Endothelial cell of umbilical vein (primary cell): ENCODE data around the gene UBR4. TPM values are rescaled to one million over a fixed set of nuclear protein-coding genes. Genes with fewer than 3 reads are reported as not detected.
A peak's percentile ranks its signal among the peaks of the same experiment; 100 is the strongest.

ENCODE experiments used
- BruUV-seq: library from RNA; stranded (reverse); fragments of 400-500 nt; replicated peaks from 2 replicates; lab custom pipeline; 2021; lab: Mats Ljungman, UMichigan
- CTCF ChIA-PET: fragments of 300-600, 350-600 bp; sonication (Branson Sonifier 250); formaldehyde crosslinking; loops from one replicate; lab custom pipeline; 2021; ENCODE audit warnings: antibody characterized with exemption, inconsistent platforms; lab: Charles Lee
- POLR2A ChIA-PET: fragments of 300-600, 350-600 bp; sonication (Branson Sonifier 250); formaldehyde crosslinking; loops from one replicate; lab custom pipeline; 2021; ENCODE audit warnings: antibody characterized with exemption, inconsistent platforms; lab: Charles Lee
- DNase-seq: peaks from one replicate; pipeline ENCODE4 v3.0.0-alpha.2; 2011; ENCODE audit warnings: low read depth, low spot score
- FAIRE-seq: peaks from 2 replicates; lab custom pipeline; 2011; peaks lifted over from hg19 to GRCh38; lab: Jason Lieb, UNC
- H2AFZ ChIP-seq: 2 replicates; pipeline ENCODE4 v1.6.0; 2012; ENCODE audit warnings: low read depth, low read length, control low read depth, inconsistent platforms
- H3K27ac ChIP-seq: 2 replicates; pipeline ENCODE4 v1.5.1; 2011; ENCODE audit warnings: low read depth, mild to moderate bottlenecking, control low read depth, low read length, moderate library complexity; ENCODE audit not compliant: insufficient read depth
- H3K27me3 ChIP-seq, 2 experiments: 2 replicates each; pipeline versions ENCODE4 v1.6.0 to v1.6.1; 2011; ENCODE audit warnings: low read length in 2 of 2, mixed read lengths in 1 of 2; ENCODE audit not compliant: control insufficient read depth in 2 of 2, insufficient read depth in 2 of 2
- H3K36me3 ChIP-seq, 2 experiments: 2 replicates in 1 of 2; 3 replicates in 1 of 2; pipeline ENCODE4 v1.5.1; 2011; ENCODE audit warnings: low read length in 2 of 2, mild to moderate bottlenecking in 1 of 2, moderate library complexity in 1 of 2; ENCODE audit not compliant: control insufficient read depth in 2 of 2, insufficient read depth in 2 of 2; ENCODE audit errors: extremely low read depth in 1 of 2
- H3K4me1 ChIP-seq: 3 replicates; pipeline ENCODE4 v1.5.1; 2011; ENCODE audit warnings: mild to moderate bottlenecking, low read length; ENCODE audit not compliant: control insufficient read depth, insufficient read depth; ENCODE audit errors: extremely low read depth
- H3K4me2 ChIP-seq: 2 replicates; pipeline ENCODE4 v1.6.1; 2011; ENCODE audit warnings: low read length, control low read depth, mixed read lengths; ENCODE audit not compliant: insufficient read depth
- H3K4me3 ChIP-seq, 3 experiments: fragments of 200-600 bp in 1 of 3; sonication (generic), shearing (Covaris generic) in 1 of 3; replicated peaks in 1 of 3; 2 replicates each; pipeline ENCODE4 v1.5.1; 2011 to 2016; ENCODE audit warnings: control low read depth in 3 of 3, low read length in 3 of 3, mild to moderate bottlenecking in 2 of 3, inconsistent platforms in 1 of 3, low read depth in 1 of 3, moderate library complexity in 1 of 3; ENCODE audit not compliant: insufficient read depth in 1 of 3
- H3K79me2 ChIP-seq: 2 replicates; pipeline ENCODE4 v1.6.0; 2012; ENCODE audit warnings: low read length, inconsistent platforms; ENCODE audit not compliant: control insufficient read depth, insufficient read depth
- H3K9ac ChIP-seq: replicated peaks from 2 replicates; pipeline ENCODE3; 2011; ENCODE audit warnings: low read length, control low read depth; ENCODE audit not compliant: insufficient read depth; ENCODE audit errors: extremely low read depth
- H3K9me1 ChIP-seq: replicated peaks from 3 replicates; pipeline ENCODE4 v1.6.0; 2011; ENCODE audit warnings: mild to moderate bottlenecking, low read length; ENCODE audit not compliant: control insufficient read depth, insufficient read depth; ENCODE audit errors: extremely low read depth
- H3K9me3 ChIP-seq: replicated peaks from 2 replicates; pipeline ENCODE4 v1.5.1; 2012; ENCODE audit warnings: low read length, inconsistent platforms; ENCODE audit not compliant: control insufficient read depth, insufficient read depth
- H4K20me1 ChIP-seq: replicated peaks from 2 replicates; pipeline ENCODE3; 2011; ENCODE audit warnings: mild to moderate bottlenecking, low read length; ENCODE audit not compliant: control insufficient read depth, insufficient read depth; ENCODE audit errors: extremely low read depth
- CTCF ChIP-seq, 2 donors: IDR thresholded peaks; 1 replicate in 1 of 2; 2 replicates in 1 of 2; pipeline ENCODE4 v1.5.1; 2011; ENCODE audit warnings: low read length in 2 of 2, mild to moderate bottlenecking in 2 of 2, moderate library complexity in 2 of 2, control low read depth in 1 of 2, inconsistent platforms in 1 of 2, low read depth in 1 of 2; ENCODE audit not compliant: insufficient read depth in 1 of 2; ENCODE audit errors: extremely low read depth in 1 of 2
- EZH2 ChIP-seq: IDR thresholded peaks from 2 replicates; pipeline ENCODE4 v1.6.1; 2012; ENCODE audit warnings: borderline replicate concordance, low read depth, mild to moderate bottlenecking, moderate library complexity, low read length, inconsistent platforms; ENCODE audit not compliant: severe bottlenecking
- FOS ChIP-seq: IDR thresholded peaks from 2 replicates; pipeline ENCODE4 v1.6.1; 2011; ENCODE audit warnings: mild to moderate bottlenecking, low read length, moderate library complexity, borderline replicate concordance; ENCODE audit not compliant: insufficient read depth
- GATA2 ChIP-seq: IDR thresholded peaks from 2 replicates; pipeline ENCODE4 v1.7.0; 2011; ENCODE audit warnings: low read depth, mild to moderate bottlenecking, moderate library complexity, mixed read lengths, low read length; ENCODE audit not compliant: insufficient read length, insufficient read depth
- JUN ChIP-seq: IDR thresholded peaks from 2 replicates; pipeline ENCODE4 v1.6.1; 2011; ENCODE audit warnings: borderline replicate concordance, low read depth; ENCODE audit not compliant: insufficient read length, insufficient read depth
- MYC ChIP-seq: IDR thresholded peaks from one replicate; pipeline ENCODE4 v1.6.1; 2011; ENCODE audit warnings: mild to moderate bottlenecking, low read depth, low read length
- POLR2A ChIP-seq: IDR thresholded peaks from 2 replicates; pipeline ENCODE4 v1.6.1; 2012; ENCODE audit warnings: low read depth, mild to moderate bottlenecking, control low read depth, low read length
- POLR2AphosphoS5 ChIP-seq: IDR thresholded peaks from 2 replicates; pipeline ENCODE4 v1.6.1; 2012; ENCODE audit warnings: low read depth, mild to moderate bottlenecking, control low read depth, low read length, moderate library complexity; ENCODE audit not compliant: insufficient read depth
- dilution Hi-C: fragments of 300-500 bp; cut with MboI; formaldehyde crosslinking; loops from one replicate; pipeline ENCODE4 v1.15.0; 2019; ENCODE audit warnings: low sequenced_read_pairs; ENCODE audit not compliant: extremely low pct_ligation_motif_present
- intact Hi-C: fragments of 100-400 bp; cut with micrococcal nuclease; formaldehyde crosslinking; loops from one replicate; pipeline ENCODE4 v1.10.0; 2022
- polyA plus RNA-seq, 4 experiments: library from polyadenylated mRNA; depleted of rRNA in 3 of 4; stranded (reverse) in 3 of 4; unstranded in 1 of 4; fragments of >200 nt; gene quantifications; 2 replicates each; pipeline versions ENCODE4 v1.2.1 to v1.2.3, GENCODE V29; 2011 to 2012; ENCODE audit warnings: missing spikeins in 1 of 4
- total RNA-seq: library from RNA; stranded (reverse); gene quantifications from 2 replicates; pipeline ENCODE4 v1.2.3, GENCODE V29; 2021
- TF ChIP-seq, protein P1 (sequence below): IDR thresholded peaks from 2 replicates; pipeline ENCODE4 v1.6.1; 2011; ENCODE audit not compliant: insufficient read depth, insufficient read length

Gene UBR4
- total and polyA plus RNA-seq, 2 donors (not counting 3 experiments of a cell fraction or from before 2014, with no cell fraction given), result 125 to 150 TPM

DNA sequence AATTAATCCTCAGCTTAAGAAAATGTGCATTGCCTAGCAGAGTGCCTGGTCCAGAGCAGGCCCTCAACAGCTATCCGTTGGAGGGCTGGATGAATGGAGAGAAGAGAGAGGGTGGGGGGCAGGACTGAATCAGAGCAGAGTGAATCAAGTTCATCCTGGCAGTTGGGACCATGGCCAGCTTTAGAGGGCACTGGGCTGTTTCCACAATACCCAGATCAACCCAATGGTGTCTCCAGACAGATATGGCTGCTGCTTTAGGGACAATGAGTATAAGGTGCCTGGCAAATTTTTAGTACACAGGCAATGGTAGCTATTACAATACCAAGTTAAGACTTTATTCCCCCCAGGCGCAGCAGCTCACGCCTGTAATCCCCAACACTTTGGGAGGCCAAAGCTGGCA, 24.2 kb upstream of the UBR4 start:
- no peak for FAIRE-seq
- Histone ChIP-seq H3K27me3 (no peaks in the 10 kb centered on the region), H3K9me3 (no peaks in the 10 kb centered on the region), H3K9me1 (no peaks in the 10 kb centered on the region), H3K79me2 (no peaks in the 10 kb centered on the region), H4K20me1 (no peaks in the 10 kb centered on the region), H2AFZ (no peak overlapping the region), H3K9ac (no peak overlapping the region), H3K4me1 (no peaks in the 10 kb centered on the region), H3K27ac (no peak overlapping the region), H3K4me3 (no peak overlapping the region), H3K4me2 (no peak overlapping the region), H3K36me3 (peaks cover 42 to 59% of the 10 kb centered on the region in 2 experiments)
- DNase-seq, result no peak
- dilution Hi-C loops (no loop called here), intact Hi-C loops (no loop called here)
- TF ChIP-seq CTCF (IDR thresholded peaks at IDR 0.05; ENCODE audit: extremely low read depth in 1 of 2, insufficient read depth in 1 of 2, low read depth in 1 of 2, low read length in 2 of 2), result no peak
- TF ChIP-seq POLR2A, result no peak
- no peak for TF ChIP-seq EZH2
- TF ChIP-seq FOS, result no peak
- no peak for TF ChIP-seq POLR2AphosphoS5
- no peak for TF ChIP-seq MYC
- no peak for TF ChIP-seq JUN
- CTCF ChIA-PET, result interaction anchor here (0.7 to 1.8 kb wide), 3 partner anchors 10 to 420 kb away, joined by 3 to 4 read pairs (median 4); no protein-coding TSS in a partner anchor
- POLR2A ChIA-PET, result no interaction called here
- BruUV-seq, result no TSS peak

GRCh38 chr1:19232524-19232846, 22.4 kb upstream of the UBR4 start:
- Histone ChIP-seq H3K4me2 (no peak overlapping the region), H3K9ac (no peak overlapping the region), H3K4me1 (no peaks in the 10 kb centered on the region), H3K9me1 (no peaks in the 10 kb centered on the region), H4K20me1 (no peaks in the 10 kb centered on the region), H3K27ac (no peak overlapping the region), H3K36me3 (peaks cover 33 to 48% of the 10 kb centered on the region in 2 experiments), H3K4me3 (no peak overlapping the region), H3K79me2 (no peaks in the 10 kb centered on the region), H3K9me3 (no peaks in the 10 kb centered on the region), H2AFZ (no peak overlapping the region), H3K27me3 (no peaks in the 10 kb centered on the region)
- TF ChIP-seq EZH2 (no peak), MYC (no peak), JUN (no peak), GATA2 (no peak), CTCF (IDR thresholded peaks at IDR 0.05; ENCODE audit: extremely low read depth in 1 of 2, insufficient read depth in 1 of 2, low read depth in 1 of 2, low read length in 2 of 2) (no peak), FOS (no peak)
- TF ChIP-seq, protein P1, sequence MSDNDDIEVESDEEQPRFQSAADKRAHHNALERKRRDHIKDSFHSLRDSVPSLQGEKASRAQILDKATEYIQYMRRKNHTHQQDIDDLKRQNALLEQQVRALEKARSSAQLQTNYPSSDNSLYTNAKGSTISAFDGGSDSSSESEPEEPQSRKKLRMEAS, result no peak
- BruUV-seq, result no TSS peak
- FAIRE-seq (peak; percentile 47), DNase-seq (no peak)
- dilution Hi-C loops (no loop called here), intact Hi-C loops (no loop called here)
- POLR2A ChIA-PET, result no interaction called here
- CTCF ChIA-PET, result interaction anchor here (1.2 to 5.9 kb wide), 3 partner anchors 9 to 422 kb away, joined by 4 to 24 read pairs (median 4); no protein-coding TSS in a partner anchor
